Stimulated activated CD4-positive, alpha-beta T cell treated with anti-CD3 and anti-CD28 coated beads, Interleukin-15, amount 100 ng/mL, for 24 hours (primary cell): Measurements from ENCODE around the gene MICALL2.

ENCODE experiments used
- DNase-seq: peaks from one replicate; pipeline ENCODE4 v3.0.0-alpha.2; 2020

The MICALL2 gene

GRCh38 chr7:1388021-1388702 lies 71.1 kb downstream of the MICALL2 start:
- no peak for DNase-seq

- no peak for DNase-seq
Observed at GRCh38 chr7:1387261-1387660, 72.0 kb downstream of the MICALL2 start.

GRCh38 chr7:1386623-1387220 lies 72.5 kb downstream of the MICALL2 start:
- no peak for DNase-seq

GRCh38 chr7:1385809-1386622 lies 73.3 kb downstream of the MICALL2 start:
- DNase-seq, result no peak

GRCh38 chr7:1385086-1385808 lies 74.0 kb downstream of the MICALL2 start:
- DNase-seq, result no peak
